A549 treated with Hydrocortisone at 1 μM for 4 hours (cell line): ENCODE data around the gene ASXL3. TPM values are rescaled to one million over a fixed set of nuclear protein-coding genes. Genes with fewer than 3 reads are reported as not detected.

Source experiments
- total RNA-seq: library from RNA; stranded (reverse); fragments of 200-300 nt; extraction: Qiagen RNA extraction; gene quantifications from 5 replicates; pipeline ENCODE4 v1.2.3, GENCODE V29; 2022

The ASXL3 gene
- not detected in 5 replicates for total RNA-seq

GRCh38 chr18:33577685-33578517, at the start of gene ASXL3:
TSS of gene ASXL3 (plus strand) at chr18:33578219. CDS start at chr18:33578632, 413 bp downstream.

Other genes starting within 250 kb of the ASXL3 start
- gene CCDC178, start 137.5 kb upstream of the ASXL3 start, total RNA-seq = not detected in 5 replicates